ENCODE results near the gene GRIP2.

GRIP2 gene

GRCh38 chr3:14460342-14461005 is 79.7 kb downstream of the GRIP2 start:
- Histone ChIP-seq H3K27ac (ENCODE audit: low read length) (no peak overlapping the region), H3K4me2 (ENCODE audit: low read depth, low read length) (no peak overlapping the region), H3K79me2 (ENCODE audit: low read length) (no peaks in the 10 kb centered on the region), H3K4me1 (ENCODE audit: low read length) (no peaks in the 10 kb centered on the region), H3K9me2 (replicated peaks; ENCODE audit: insufficient read depth, low read length) (no peaks in the 10 kb centered on the region), H3K27me3 (replicated peaks; ENCODE audit: insufficient read depth, low read length) (no peaks in the 10 kb centered on the region), H3K36me3 (replicated peaks; ENCODE audit: insufficient read depth, low read length) (no peaks in the 10 kb centered on the region), H3K4me3 (ENCODE audit: low read length) (no peak overlapping the region), H3K9ac (ENCODE audit: low read length) (no peak overlapping the region), H3K9me3 (replicated peaks; ENCODE audit: insufficient read depth, low read length) (no peaks in the 10 kb centered on the region), H4K20me1 (ENCODE audit: insufficient read depth, low read length) (no peaks in the 10 kb centered on the region), H3F3A (ENCODE audit: insufficient read depth, low read length) (no peaks in the 10 kb centered on the region), H2AFZ (ENCODE audit: low read length) (no peak overlapping the region)
- TF ChIP-seq, protein P1, sequence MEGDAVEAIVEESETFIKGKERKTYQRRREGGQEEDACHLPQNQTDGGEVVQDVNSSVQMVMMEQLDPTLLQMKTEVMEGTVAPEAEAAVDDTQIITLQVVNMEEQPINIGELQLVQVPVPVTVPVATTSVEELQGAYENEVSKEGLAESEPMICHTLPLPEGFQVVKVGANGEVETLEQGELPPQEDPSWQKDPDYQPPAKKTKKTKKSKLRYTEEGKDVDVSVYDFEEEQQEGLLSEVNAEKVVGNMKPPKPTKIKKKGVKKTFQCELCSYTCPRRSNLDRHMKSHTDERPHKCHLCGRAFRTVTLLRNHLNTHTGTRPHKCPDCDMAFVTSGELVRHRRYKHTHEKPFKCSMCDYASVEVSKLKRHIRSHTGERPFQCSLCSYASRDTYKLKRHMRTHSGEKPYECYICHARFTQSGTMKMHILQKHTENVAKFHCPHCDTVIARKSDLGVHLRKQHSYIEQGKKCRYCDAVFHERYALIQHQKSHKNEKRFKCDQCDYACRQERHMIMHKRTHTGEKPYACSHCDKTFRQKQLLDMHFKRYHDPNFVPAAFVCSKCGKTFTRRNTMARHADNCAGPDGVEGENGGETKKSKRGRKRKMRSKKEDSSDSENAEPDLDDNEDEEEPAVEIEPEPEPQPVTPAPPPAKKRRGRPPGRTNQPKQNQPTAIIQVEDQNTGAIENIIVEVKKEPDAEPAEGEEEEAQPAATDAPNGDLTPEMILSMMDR (IDR thresholded peaks at IDR 0.05; ENCODE audit: low read length): no peak
- TF ChIP-seq EZH2phosphoT487 (IDR thresholded peaks at IDR 0.05; ENCODE audit: low read length) (no peak), EZH2 (optimal IDR thresholded peaks at IDR 0.05; ENCODE audit: low read depth, low read length) (no peak)
- no peak for DNase-seq

DNA sequence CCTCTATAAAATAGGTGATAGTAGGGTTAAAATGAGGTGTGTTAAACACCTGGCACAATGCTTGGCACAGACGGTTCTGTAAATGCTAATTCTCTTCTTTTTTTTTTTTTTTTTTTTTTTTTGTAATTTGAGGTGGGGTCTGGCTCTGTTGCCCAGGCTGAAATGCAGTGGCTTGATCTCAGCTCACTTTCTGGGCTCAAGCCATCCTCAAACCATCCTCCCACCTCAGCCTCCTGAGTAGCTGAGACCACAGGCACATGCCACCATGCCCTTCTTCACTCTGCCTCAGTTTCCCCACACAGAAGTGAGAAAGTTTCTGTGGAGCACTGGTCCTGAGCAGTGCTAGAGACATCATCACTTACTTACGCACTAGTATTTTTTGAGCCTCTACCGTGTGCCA is 80.4 kb downstream of the GRIP2 start:
- Histone ChIP-seq H3K27me3 (replicated peaks; ENCODE audit: insufficient read depth, low read length) (no peaks in the 10 kb centered on the region), H3K27ac (ENCODE audit: low read length) (no peak overlapping the region), H3K4me3 (ENCODE audit: low read length) (no peak overlapping the region), H3F3A (ENCODE audit: insufficient read depth, low read length) (no peaks in the 10 kb centered on the region), H4K20me1 (ENCODE audit: insufficient read depth, low read length) (no peaks in the 10 kb centered on the region), H2AFZ (ENCODE audit: low read length) (no peak overlapping the region), H3K9ac (ENCODE audit: low read length) (no peak overlapping the region), H3K79me2 (ENCODE audit: low read length) (no peaks in the 10 kb centered on the region), H3K36me3 (replicated peaks; ENCODE audit: insufficient read depth, low read length) (no peaks in the 10 kb centered on the region), H3K4me2 (ENCODE audit: low read depth, low read length) (no peak overlapping the region), H3K9me2 (replicated peaks; ENCODE audit: insufficient read depth, low read length) (no peaks in the 10 kb centered on the region), H3K4me1 (ENCODE audit: low read length) (no peaks in the 10 kb centered on the region), H3K9me3 (replicated peaks; ENCODE audit: insufficient read depth, low read length) (no peaks in the 10 kb centered on the region)
- no peak for DNase-seq
- TF ChIP-seq, protein P1 (IDR thresholded peaks at IDR 0.05; ENCODE audit: low read length): no peak
- TF ChIP-seq EZH2phosphoT487 (IDR thresholded peaks at IDR 0.05; ENCODE audit: low read length) (no peak), EZH2 (optimal IDR thresholded peaks at IDR 0.05; ENCODE audit: low read depth, low read length) (no peak)

DNA sequence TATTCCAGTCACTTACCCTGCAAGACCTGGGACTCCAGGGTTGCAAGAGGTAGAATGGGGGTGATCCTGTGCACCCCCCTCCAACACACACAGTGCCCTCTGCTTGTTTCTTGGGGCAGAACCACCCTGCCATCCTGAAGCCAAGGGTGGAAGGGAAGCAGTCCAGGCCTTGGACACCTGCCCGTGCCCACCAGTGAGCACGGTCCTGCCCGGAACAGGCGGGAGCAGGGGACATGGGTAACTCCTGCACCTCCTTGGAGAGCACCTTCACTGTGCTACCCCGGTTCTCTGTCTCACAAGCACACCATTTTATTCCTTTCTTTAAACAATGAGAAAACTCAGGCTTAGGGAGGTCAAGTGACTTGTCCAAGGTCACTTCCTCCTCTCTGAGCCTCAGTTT is 80.8 kb downstream of the GRIP2 start:
- no peak overlapping the region for H3K4me2 ChIP-seq (ENCODE audit: low read depth, low read length)
- H3K9me2 ChIP-seq (replicated peaks; ENCODE audit: insufficient read depth, low read length): no peaks in the 10 kb centered on the region
- no peaks in the 10 kb centered on the region for H3F3A ChIP-seq (ENCODE audit: insufficient read depth, low read length)
- no peak overlapping the region for H3K9ac ChIP-seq (ENCODE audit: low read length)
- no peaks in the 10 kb centered on the region for H4K20me1 ChIP-seq (ENCODE audit: insufficient read depth, low read length)
- no peaks in the 10 kb centered on the region for H3K4me1 ChIP-seq (ENCODE audit: low read length)
- H3K79me2 ChIP-seq (ENCODE audit: low read length): no peaks in the 10 kb centered on the region
- H3K27ac ChIP-seq (ENCODE audit: low read length): no peak overlapping the region
- DNase-seq: no peak
- H3K4me3 ChIP-seq (ENCODE audit: low read length): no peak overlapping the region
- TF ChIP-seq EZH2 (optimal IDR thresholded peaks at IDR 0.05; ENCODE audit: low read depth, low read length): no peak
- TF ChIP-seq EZH2phosphoT487 (IDR thresholded peaks at IDR 0.05; ENCODE audit: low read length): no peak
- TF ChIP-seq, protein P1 (IDR thresholded peaks at IDR 0.05; ENCODE audit: low read length): no peak
- H3K36me3 ChIP-seq (replicated peaks; ENCODE audit: insufficient read depth, low read length): no peaks in the 10 kb centered on the region
- H2AFZ ChIP-seq (ENCODE audit: low read length): no peak overlapping the region
- H3K9me3 ChIP-seq (replicated peaks; ENCODE audit: insufficient read depth, low read length): no peaks in the 10 kb centered on the region
- no peaks in the 10 kb centered on the region for H3K27me3 ChIP-seq (replicated peaks; ENCODE audit: insufficient read depth, low read length)
